Left lung (tissue), 10 donors: ENCODE data around the gene CCDC27. TPM values are rescaled to one million over a fixed set of nuclear protein-coding genes. Genes with fewer than 3 reads are reported as not detected.

Experiments
- ATAC-seq: fragments of 200-7000 bp; cut with Tn5 transposase; one replicate; pipeline ENCODE4 v1.9.1; 2020; ENCODE audit warnings: moderate library complexity
- DNase-seq, 4 donors: peaks; one replicate each; pipeline ENCODE4 v3.0.0-alpha.2; 2013 to 2020
- H3K27ac ChIP-seq, 2 donors: fragments of 200-600 bp; sonication (generic) in 1 of 2; one replicate each; pipeline versions ENCODE4 v1.5.0 to v1.8.0; 2020 to 2021
- H3K27me3 ChIP-seq, 2 donors: fragments of 200-600 bp; sonication (generic) in 1 of 2; one replicate each; pipeline versions ENCODE4 v1.5.0 to v1.8.0; 2020 to 2021
- H3K36me3 ChIP-seq, 2 donors: fragments of 200-600 bp; sonication (generic) in 1 of 2; one replicate each; pipeline versions ENCODE4 v1.5.0 to v1.8.0; 2020 to 2021
- H3K4me1 ChIP-seq, 2 donors: fragments of 200-600 bp; one replicate each; pipeline ENCODE4 v1.8.0; 2021
- H3K4me3 ChIP-seq, 2 donors: fragments of 200-600 bp; sonication (generic) in 1 of 2; one replicate each; pipeline versions ENCODE4 v1.5.0 to v1.8.0; 2020 to 2021; ENCODE audit warnings: mild to moderate bottlenecking in 1 of 2
- H3K9me3 ChIP-seq, 2 donors: fragments of 200-600 bp; sonication (generic) in 1 of 2; one replicate each; pipeline versions ENCODE4 v1.5.0 to v1.8.0; 2020 to 2021
- CTCF ChIP-seq, 2 donors: fragments of 200-600 bp; sonication (generic) in 1 of 2; IDR thresholded peaks; one replicate each; pipeline versions ENCODE4 v1.5.0 to v1.8.0; 2021; ENCODE audit warnings: antibody characterized with exemption in 2 of 2
- intact Hi-C, 2 donors: fragments of 100-400 bp; cut with DNase I; formaldehyde crosslinking; loops; one replicate each; pipeline versions ENCODE4 v1.11.2 to v1.14.2; 2022
- polyA plus RNA-seq, 6 donors: library from polyadenylated mRNA; unstranded; fragments of 120-200 nt; gene quantifications; one replicate each; pipeline ENCODE4 v1.2.1, GENCODE V29; 2013; ENCODE audit not compliant: insufficient read length in 6 of 6
- total RNA-seq, 2 donors: library from RNA; stranded (reverse); fragmentation: NEBNext Ultra II Directional; extraction: Animal tissue kit (Norgen Biotek cat#: 25700); gene quantifications; one replicate each; pipeline ENCODE4 v1.2.1, GENCODE V29; 2021
- donor health status: DM: no; HTN: yes; CAD: no.
- donor health status: DM: no; HTN: no; CAD: no.

Gene CCDC27
- total and polyA plus RNA-seq, 8 donors = 0.17 to 0.31 (median 0.25) TPM; not detected in 2

GRCh38 chr1:3780901-3781300, 28.7 kb downstream of the CCDC27 start:
- no peak for TF ChIP-seq CTCF (IDR thresholded peaks at IDR 0.05)
- no peaks in the 10 kb centered on the region for H3K27me3 ChIP-seq
- H3K4me1 ChIP-seq = peaks cover 0 to 8% of the 10 kb centered on the region in 2 donors
- intact Hi-C loops = no loop called here
- DNase-seq (peak in 1 of 4 donors; percentile 58), ATAC-seq (no peak)
- H3K36me3 ChIP-seq = peaks cover 0 to 81% of the 10 kb centered on the region in 2 donors
- no peak overlapping the region for H3K4me3 ChIP-seq
- no peaks in the 10 kb centered on the region for H3K9me3 ChIP-seq
- H3K27ac ChIP-seq = no peak overlapping the region

- no peaks in the 10 kb centered on the region for H3K27me3 ChIP-seq
- ATAC-seq = no peak
- H3K9me3 ChIP-seq = no peaks in the 10 kb centered on the region
- TF ChIP-seq CTCF (IDR thresholded peaks at IDR 0.05) = no peak
- intact Hi-C loops = no loop called here
- peaks cover 0 to 99% of the 10 kb centered on the region in 2 donors for H3K36me3 ChIP-seq
- no peak overlapping the region for H3K27ac ChIP-seq
- DNase-seq = no peak
- no peak overlapping the region for H3K4me3 ChIP-seq
- H3K4me1 ChIP-seq = peaks cover 0 to 5% of the 10 kb centered on the region in 2 donors
Measured at GRCh38 chr1:3783651-3784474, 31.6 kb downstream of the CCDC27 start.

GRCh38 chr1:3785045-3785444, 32.8 kb downstream of the CCDC27 start:
- peak in 1 of 4 donors; percentile 65 for DNase-seq
- Histone ChIP-seq H3K36me3 (peaks cover 0 to 96% of the 10 kb centered on the region in 2 donors), H3K9me3 (no peaks in the 10 kb centered on the region), H3K4me3 (no peak overlapping the region), H3K27ac (no peak overlapping the region), H3K27me3 (no peaks in the 10 kb centered on the region), H3K4me1 (peaks cover 0 to 11% of the 10 kb centered on the region in 2 donors)
- intact Hi-C loops = no loop called here
- no peak for TF ChIP-seq CTCF (IDR thresholded peaks at IDR 0.05)
- no peak for ATAC-seq

GRCh38 chr1:3785456-3786157, 33.4 kb downstream of the CCDC27 start:
- Histone ChIP-seq H3K27ac (no peak overlapping the region), H3K27me3 (no peaks in the 10 kb centered on the region), H3K4me1 (peaks cover 0 to 11% of the 10 kb centered on the region in 2 donors), H3K9me3 (no peaks in the 10 kb centered on the region), H3K4me3 (no peak overlapping the region), H3K36me3 (peaks cover 0 to 90% of the 10 kb centered on the region in 2 donors)
- no peak for TF ChIP-seq CTCF (IDR thresholded peaks at IDR 0.05)
- DNase-seq (peak in 1 of 4 donors; percentile 40), ATAC-seq (no peak)
- intact Hi-C loops = no loop called here
